ENCODE measurements around the gene IL1F10.

Gene IL1F10

DNA sequence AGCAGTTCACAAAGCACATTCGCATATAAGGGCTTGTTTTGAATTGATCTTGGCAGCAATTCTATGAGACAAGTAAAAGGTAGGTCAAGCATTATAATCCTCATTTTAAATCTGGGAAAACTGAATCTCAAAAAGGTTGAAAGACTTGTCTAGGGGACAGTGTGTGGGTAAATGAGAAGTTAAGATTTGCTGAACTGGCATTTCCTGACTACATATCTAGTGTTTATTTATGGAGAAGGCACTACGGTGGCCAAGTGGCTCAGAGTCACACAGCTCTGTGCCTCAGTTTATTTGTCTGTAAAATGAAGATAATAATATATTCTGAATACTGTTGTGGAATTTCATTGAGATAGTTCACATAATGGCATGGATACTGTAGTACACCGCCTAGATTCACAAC lies 43.4 kb downstream of the IL1F10 start:
- DNase-seq (ENCODE audit: low read depth, low spot score): no peak
- ChIA-PET CTCF (interaction anchor here (1.0 kb wide), 1 partner anchor 26 kb away, joined by 3 read pairs; no protein-coding TSS in a partner anchor), POLR2A (no interaction called here)
- no peak overlapping the region for H3K4me3 ChIP-seq (ENCODE audit: low read depth, low read length)
- TF ChIP-seq, protein P1, sequence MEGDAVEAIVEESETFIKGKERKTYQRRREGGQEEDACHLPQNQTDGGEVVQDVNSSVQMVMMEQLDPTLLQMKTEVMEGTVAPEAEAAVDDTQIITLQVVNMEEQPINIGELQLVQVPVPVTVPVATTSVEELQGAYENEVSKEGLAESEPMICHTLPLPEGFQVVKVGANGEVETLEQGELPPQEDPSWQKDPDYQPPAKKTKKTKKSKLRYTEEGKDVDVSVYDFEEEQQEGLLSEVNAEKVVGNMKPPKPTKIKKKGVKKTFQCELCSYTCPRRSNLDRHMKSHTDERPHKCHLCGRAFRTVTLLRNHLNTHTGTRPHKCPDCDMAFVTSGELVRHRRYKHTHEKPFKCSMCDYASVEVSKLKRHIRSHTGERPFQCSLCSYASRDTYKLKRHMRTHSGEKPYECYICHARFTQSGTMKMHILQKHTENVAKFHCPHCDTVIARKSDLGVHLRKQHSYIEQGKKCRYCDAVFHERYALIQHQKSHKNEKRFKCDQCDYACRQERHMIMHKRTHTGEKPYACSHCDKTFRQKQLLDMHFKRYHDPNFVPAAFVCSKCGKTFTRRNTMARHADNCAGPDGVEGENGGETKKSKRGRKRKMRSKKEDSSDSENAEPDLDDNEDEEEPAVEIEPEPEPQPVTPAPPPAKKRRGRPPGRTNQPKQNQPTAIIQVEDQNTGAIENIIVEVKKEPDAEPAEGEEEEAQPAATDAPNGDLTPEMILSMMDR (IDR thresholded peaks at IDR 0.05; ENCODE audit: insufficient read depth, low read length, missing control alignments): no peak

DNA sequence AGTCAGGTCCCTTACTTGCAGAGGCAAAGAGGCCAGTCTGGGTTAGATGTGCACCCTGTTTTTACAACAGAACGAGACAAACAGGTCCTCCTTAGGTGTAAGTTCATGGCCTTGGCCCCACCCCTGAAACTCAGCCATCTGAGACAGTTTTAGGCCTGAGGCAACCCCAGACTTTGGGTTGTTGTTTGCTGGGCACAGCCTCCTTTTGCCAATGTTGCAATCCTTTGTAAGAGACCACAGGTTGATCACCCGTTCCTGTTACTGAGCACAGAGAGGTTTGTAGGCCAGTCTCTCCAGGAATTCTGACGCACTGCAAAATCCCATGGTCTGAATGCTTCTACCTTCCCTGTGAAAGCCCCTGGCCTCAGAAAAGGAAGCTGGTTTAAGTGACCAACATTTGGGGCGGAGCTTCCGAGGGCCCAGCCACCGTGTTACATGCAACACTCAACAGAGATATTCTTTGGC lies 44.1 kb downstream of the IL1F10 start:
- ChIA-PET CTCF (interaction anchor here (1.0 kb wide), 1 partner anchor 26 kb away, joined by 3 read pairs; no protein-coding TSS in a partner anchor), POLR2A (no interaction called here)
- TF ChIP-seq, protein P1 (IDR thresholded peaks at IDR 0.05; ENCODE audit: insufficient read depth, low read length, missing control alignments): no peak
- H3K4me3 ChIP-seq (ENCODE audit: low read depth, low read length): no peak overlapping the region
- DNase-seq (ENCODE audit: low read depth, low spot score): no peak

DNA sequence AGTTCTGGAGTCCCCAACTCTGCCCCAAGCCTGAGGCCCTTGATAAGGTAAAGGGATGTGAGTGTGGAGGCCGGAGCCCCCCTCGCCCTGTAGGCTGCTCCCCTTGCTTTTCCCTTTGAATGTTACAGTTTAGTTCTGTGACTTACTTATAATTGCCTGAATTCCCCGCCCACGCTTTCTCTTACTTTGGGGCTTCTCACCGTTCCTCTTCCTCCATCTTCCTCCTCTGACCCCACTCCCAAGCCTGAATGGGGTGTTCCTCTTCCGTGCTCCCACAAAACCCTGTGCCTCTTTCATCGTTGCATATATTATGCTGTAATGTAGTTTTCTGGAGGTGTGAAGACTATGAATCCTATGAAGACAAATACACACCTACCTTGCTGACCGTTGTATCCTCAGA lies 44.7 kb downstream of the IL1F10 start:
- TF ChIP-seq, protein P1 (IDR thresholded peaks at IDR 0.05; ENCODE audit: insufficient read depth, low read length, missing control alignments): no peak
- ChIA-PET POLR2A (no interaction called here), CTCF (interaction anchor here (1.3 kb wide), 1 partner anchor 10 kb away, joined by 3 read pairs; no protein-coding TSS in a partner anchor)
- no peak for DNase-seq (ENCODE audit: low read depth, low spot score)
- no peak overlapping the region for H3K4me3 ChIP-seq (ENCODE audit: low read depth, low read length)

DNA sequence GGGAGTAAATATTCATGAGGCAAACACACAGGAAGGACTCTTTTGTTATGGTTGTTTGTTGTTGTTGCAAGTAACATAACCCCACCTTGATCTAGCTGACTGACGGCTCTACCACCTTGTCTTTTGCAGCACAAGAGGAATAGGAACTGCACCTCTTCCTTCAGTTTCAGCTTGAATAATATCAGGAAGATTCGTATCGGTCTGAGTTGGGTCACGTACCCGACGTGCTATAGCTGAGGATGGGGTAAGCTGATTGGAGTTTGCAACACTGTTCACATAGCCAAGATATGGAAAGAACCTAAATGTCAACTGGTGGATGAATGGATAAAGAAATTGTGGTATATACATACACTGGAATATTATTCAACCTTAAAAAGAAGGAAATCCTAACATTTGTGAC lies 45.1 kb downstream of the IL1F10 start:
- ChIA-PET POLR2A (no interaction called here), CTCF (interaction anchor here (1.3 to 20.0 kb wide), 2 partner anchors 9 to 26 kb away, joined by 3 to 226 read pairs; no protein-coding TSS in a partner anchor)
- TF ChIP-seq, protein P1 (IDR thresholded peaks at IDR 0.05; ENCODE audit: insufficient read depth, low read length, missing control alignments): no peak
- no peak overlapping the region for H3K4me3 ChIP-seq (ENCODE audit: low read depth, low read length)
- no peak for DNase-seq (ENCODE audit: low read depth, low spot score)

DNA sequence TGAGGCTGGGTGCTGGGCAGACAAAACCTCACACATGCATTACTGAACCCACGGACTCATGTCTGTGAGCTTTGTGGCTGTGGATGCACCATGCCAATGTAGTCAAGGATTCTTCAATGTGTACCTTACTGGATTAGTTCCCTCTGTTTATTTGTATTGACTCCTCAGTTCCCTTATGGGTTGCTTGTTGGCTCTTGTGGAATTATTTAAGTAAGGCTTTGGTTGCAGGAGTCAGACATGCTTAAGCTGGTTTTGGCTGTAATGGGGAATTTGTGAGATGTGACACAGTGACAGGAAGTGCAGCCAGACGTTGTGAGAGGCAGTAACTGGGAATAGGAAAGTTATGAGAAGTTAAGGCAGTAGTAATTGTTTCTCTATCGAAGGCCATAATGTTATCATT lies 46.0 kb downstream of the IL1F10 start:
- no peak overlapping the region for H3K4me3 ChIP-seq (ENCODE audit: low read depth, low read length)
- TF ChIP-seq, protein P1 (IDR thresholded peaks at IDR 0.05; ENCODE audit: insufficient read depth, low read length, missing control alignments): no peak
- CTCF ChIA-PET: interaction anchor here (1.3 to 20.0 kb wide), 2 partner anchors 8 to 25 kb away, joined by 3 to 226 read pairs; no protein-coding TSS in a partner anchor
- POLR2A ChIA-PET: no interaction called here
- no peak for DNase-seq (ENCODE audit: low read depth, low spot score)

DNA sequence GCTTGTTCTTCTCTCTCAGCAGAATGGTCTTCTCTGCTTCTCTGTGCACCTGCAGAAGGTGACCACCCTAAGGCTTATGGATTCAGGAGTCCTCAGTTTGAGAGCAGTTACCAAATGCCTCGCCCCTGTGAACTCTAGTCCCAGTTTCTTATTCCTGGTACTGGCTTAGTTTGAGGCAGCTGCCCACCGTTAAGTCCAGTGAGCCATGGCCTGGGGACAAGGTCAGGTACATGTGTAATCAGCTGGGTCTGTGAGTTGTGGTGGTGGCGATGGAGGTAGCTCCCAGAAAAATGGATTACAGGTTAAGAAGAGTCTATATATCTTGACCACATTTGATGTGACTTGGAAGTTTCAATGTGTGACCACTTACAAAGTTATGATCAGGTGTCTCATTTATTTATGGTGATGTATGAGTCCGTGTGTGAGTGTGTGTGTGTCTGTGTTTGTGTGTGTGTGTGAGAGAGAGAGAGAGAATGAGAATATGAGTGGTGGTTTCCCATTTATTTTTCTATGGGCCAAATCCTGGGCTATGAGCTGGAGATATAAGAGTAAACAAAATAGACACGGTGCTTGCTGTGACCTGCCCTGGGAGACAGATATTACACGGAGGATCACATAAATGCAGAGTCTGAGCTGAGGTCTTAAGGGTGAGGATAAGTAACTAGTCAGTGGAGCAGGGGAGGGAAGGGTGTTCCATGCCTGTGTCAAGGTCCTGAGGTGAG lies 46.6 kb downstream of the IL1F10 start:
- ChIA-PET POLR2A (no interaction called here), CTCF (interaction anchor here (1.5 to 20.0 kb wide), 2 partner anchors 25 to 85 kb away, joined by 4 to 226 read pairs; no protein-coding TSS in a partner anchor)
- DNase-seq (ENCODE audit: low read depth, low spot score): no peak
- no peak overlapping the region for H3K4me3 ChIP-seq (ENCODE audit: low read depth, low read length)
- TF ChIP-seq, protein P1 (IDR thresholded peaks at IDR 0.05; ENCODE audit: insufficient read depth, low read length, missing control alignments): no peak

Measured in AG04449 (cell line).